CD14-positive monocyte (primary cell): ENCODE results near the gene BCL2. TPM values are rescaled to one million over a fixed set of nuclear protein-coding genes. Genes with fewer than 3 reads are reported as not detected.
A peak's percentile ranks its signal among the peaks of the same experiment; 100 is the strongest.

Experiments
- DNase-seq, 3 donors: peaks; one replicate each; pipeline ENCODE4 v3.0.0-alpha.2; 2011 to 2022
- H2AFZ ChIP-seq: 2 replicates; pipeline ENCODE4 v1.6.0; 2012; ENCODE audit warnings: mild to moderate bottlenecking, low read depth, low read length, inconsistent platforms; ENCODE audit not compliant: insufficient read depth, poor library complexity, severe bottlenecking
- H3K27ac ChIP-seq, 2 donors: 1 replicate in 1 of 2; 2 replicates in 1 of 2; pipeline ENCODE4 v1.5.1; 2012 to 2013; ENCODE audit warnings: low read length in 2 of 2, control low read depth in 1 of 2, inconsistent platforms in 1 of 2, low read depth in 1 of 2, mild to moderate bottlenecking in 1 of 2
- H3K27me3 ChIP-seq, 2 donors: one replicate each; pipeline versions ENCODE4 v1.6.0 to v1.6.1; 2011 to 2013; ENCODE audit warnings: low read length in 2 of 2; ENCODE audit not compliant: control insufficient read depth in 2 of 2, insufficient read depth in 2 of 2
- H3K36me3 ChIP-seq, 2 donors: replicated peaks in 1 of 2; 1 replicate in 1 of 2; 2 replicates in 1 of 2; pipeline versions ENCODE4 v1.5.1 to v1.6.1; 2012 to 2013; ENCODE audit warnings: low read length in 2 of 2, control low read depth in 1 of 2, inconsistent platforms in 1 of 2, mild to moderate bottlenecking in 1 of 2; ENCODE audit not compliant: insufficient read depth in 2 of 2, control insufficient read depth in 1 of 2
- H3K4me1 ChIP-seq, 2 donors: 1 replicate in 1 of 2; 2 replicates in 1 of 2; pipeline versions ENCODE4 v1.5.1 to v1.6.1; 2012 to 2013; ENCODE audit warnings: low read length in 2 of 2, control low read depth in 1 of 2, inconsistent platforms in 1 of 2, mild to moderate bottlenecking in 1 of 2, moderate library complexity in 1 of 2; ENCODE audit not compliant: insufficient read depth in 2 of 2, control insufficient read depth in 1 of 2
- H3K4me2 ChIP-seq: replicated peaks from 2 replicates; pipeline ENCODE3; 2012; ENCODE audit warnings: low read length, moderate library complexity, mild to moderate bottlenecking; ENCODE audit not compliant: poor library complexity, severe bottlenecking; ENCODE audit errors: extremely low read depth
- H3K4me3 ChIP-seq, 3 experiments: fragments of 200-600 bp in 1 of 3; sonication (generic) in 1 of 3; replicated peaks in 1 of 3; 1 replicate in 2 of 3; 2 replicates in 1 of 3; pipeline ENCODE4 v1.5.1; 2011 to 2013; ENCODE audit warnings: low read length in 3 of 3, mild to moderate bottlenecking in 3 of 3, control low read depth in 2 of 3, low read depth in 2 of 3, inconsistent platforms in 1 of 3, moderate library complexity in 1 of 3
- H3K79me2 ChIP-seq: 2 replicates; pipeline ENCODE4 v1.6.0; 2012; ENCODE audit warnings: mild to moderate bottlenecking, control low read depth, inconsistent platforms, low read length, moderate library complexity; ENCODE audit not compliant: insufficient read depth
- H3K9ac ChIP-seq: 2 replicates; pipeline ENCODE4 v1.6.0; 2017; ENCODE audit warnings: low read length, mild to moderate bottlenecking; ENCODE audit not compliant: insufficient read depth, poor library complexity, severe bottlenecking
- H3K9me3 ChIP-seq, 2 donors: replicated peaks in 1 of 2; 1 replicate in 1 of 2; 2 replicates in 1 of 2; pipeline versions ENCODE4 v1.5.1 to v1.6.1; 2012 to 2013; ENCODE audit warnings: low read length in 2 of 2, control low read depth in 1 of 2; ENCODE audit not compliant: control insufficient read depth in 1 of 2, insufficient read depth in 1 of 2
- H4K20me1 ChIP-seq: 2 replicates; pipeline ENCODE4 v1.6.0; 2012; ENCODE audit warnings: mild to moderate bottlenecking, low read length, control low read depth, moderate library complexity; ENCODE audit not compliant: insufficient read depth
- H3K27ac Mint-ChIP-seq, 7 donors: one replicate each; pipeline ENCODE4 v1.8.0; 2020; ENCODE audit warnings: mild to moderate bottlenecking in 7 of 7, mixed read lengths in 7 of 7, moderate library complexity in 6 of 7, inconsistent platforms in 2 of 7
- H3K27me3 Mint-ChIP-seq, 3 donors: one replicate each; pipeline ENCODE4 v1.8.0; 2021 to 2022; ENCODE audit warnings: low read depth in 3 of 3, mild to moderate bottlenecking in 3 of 3, mixed read lengths in 3 of 3, moderate library complexity in 3 of 3, inconsistent platforms in 1 of 3
- H3K36me3 Mint-ChIP-seq, 2 donors: one replicate each; pipeline ENCODE4 v1.8.0; 2020; ENCODE audit warnings: mixed read lengths in 2 of 2, inconsistent platforms in 1 of 2, mild to moderate bottlenecking in 1 of 2
- H3K4me1 Mint-ChIP-seq: one replicate; pipeline ENCODE4 v1.8.0; 2020; ENCODE audit warnings: mild to moderate bottlenecking, mixed read lengths
- H3K4me3 Mint-ChIP-seq, 2 donors: one replicate each; pipeline ENCODE4 v1.8.0; 2020; ENCODE audit warnings: mild to moderate bottlenecking in 2 of 2, mixed read lengths in 2 of 2, moderate library complexity in 1 of 2
- H3K9me3 Mint-ChIP-seq, 7 donors: one replicate each; pipeline ENCODE4 v1.8.0; 2020 to 2022; ENCODE audit warnings: mixed read lengths in 7 of 7, mild to moderate bottlenecking in 6 of 7, moderate library complexity in 6 of 7, inconsistent platforms in 2 of 7
- CTCF ChIP-seq: fragments of 200-600 bp; IDR thresholded peaks from one replicate; pipeline ENCODE4 v1.8.0; 2022; ENCODE audit warnings: antibody characterized with exemption, mild to moderate bottlenecking
- WGBS: methylation state at CpG from one replicate; pipeline ENCODE4 v1.1.5; 2013; ENCODE audit warnings: missing lambda C conversion rate; ENCODE audit not compliant: insufficient coverage; 5-methylcytosine and 5-hydroxymethylcytosine counted together
- intact Hi-C, 2 donors: fragments of 100-400 bp; cut with micrococcal nuclease; formaldehyde crosslinking; loops; one replicate each; pipeline versions ENCODE4 v1.15.0 to v1.15.1; 2023
- polyA plus RNA-seq, 3 donors: library from polyadenylated mRNA; depleted of rRNA in 1 of 3; unstranded in 2 of 3; stranded (reverse) in 1 of 3; fragments of 300-500 nt in 2 of 3; fragments of >200 nt in 1 of 3; fragmentation: Illumina TruSeq in 2 of 3; gene quantifications; 1 replicate in 2 of 3; 2 replicates in 1 of 3; pipeline ENCODE4 v1.2.3, GENCODE V29; 2012 to 2021

The BCL2 gene
- polyA plus RNA-seq, 3 donors, result 0.58 to 2.5 (median 1.1) TPM

- Mint-ChIP-seq H3K27me3 (no peaks in the 10 kb centered on the region), H3K4me3 (no peak overlapping the region), H3K36me3 (peaks cover 0 to 1% of the 10 kb centered on the region in 2 donors), H3K27ac (no peak overlapping the region), H3K4me1 (peaks cover 4% of the 10 kb centered on the region), H3K9me3 (no peaks in the 10 kb centered on the region)
- intact Hi-C loops, result no loop called here
- peak in 1 of 3 donors; percentile 14 for DNase-seq
- Histone ChIP-seq H2AFZ (peak overlapping the region; percentile 22), H3K27ac (peak overlapping the region; percentile 5 to 67), H3K4me2 (peak overlapping the region; percentile 59), H3K36me3 (no peaks in the 10 kb centered on the region), H3K9me3 (no peaks in the 10 kb centered on the region), H3K79me2 (peaks cover 10% of the 10 kb centered on the region), H3K4me1 (peaks cover 29 to 35% of the 10 kb centered on the region in 2 donors), H4K20me1 (no peaks in the 10 kb centered on the region), H3K4me3 (peak overlapping the region in 1 of 3 experiments; percentile 51), H3K27me3 (no peaks in the 10 kb centered on the region), H3K9ac (peak overlapping the region; percentile 24)
- WGBS, result 40% methylated on average over 1 of the region's 2 CpGs
- TF ChIP-seq CTCF, result no peak
These were observed 121.3 kb downstream of the BCL2 start for GRCh38 chr18:63198098-63198760.

- H3K79me2 ChIP-seq, result peaks cover 10% of the 10 kb centered on the region
These were observed 122.2 kb downstream of the BCL2 start for GRCh38 chr18:63197246-63197869.

More at GRCh38 chr18:63197246-63197869, 122.2 kb downstream of the BCL2 start:
- Mint-ChIP-seq H3K4me3 (no peak overlapping the region), H3K4me1 (peaks cover 12% of the 10 kb centered on the region), H3K9me3 (no peaks in the 10 kb centered on the region), H3K27me3 (no peaks in the 10 kb centered on the region), H3K36me3 (peaks cover 0 to 2% of the 10 kb centered on the region in 2 donors), H3K27ac (no peak overlapping the region)
- peak overlapping the region in 1 of 2 donors; percentile 67 for H3K27ac ChIP-seq
- peak overlapping the region in 1 of 3 experiments; percentile 51 for H3K4me3 ChIP-seq
- TF ChIP-seq CTCF, result no peak
- H3K4me2 ChIP-seq, result peak overlapping the region; percentile 59
- H2AFZ ChIP-seq, result peak overlapping the region; percentile 22
- peaks cover 38 to 44% of the 10 kb centered on the region in 2 donors for H3K4me1 ChIP-seq
- intact Hi-C loops, result no loop called here
- DNase-seq, result peak; percentile 38 to 67 (median 65)
- no peaks in the 10 kb centered on the region for H3K9me3 ChIP-seq
- WGBS, result 53% methylated on average over 5 of the region's 8 CpGs
- no peaks in the 10 kb centered on the region for H3K27me3 ChIP-seq
- H4K20me1 ChIP-seq, result no peaks in the 10 kb centered on the region
- H3K36me3 ChIP-seq, result no peaks in the 10 kb centered on the region
- H3K9ac ChIP-seq, result peak overlapping the region; percentile 24
